ENCODE results near the gene NEDD9. TPM values are rescaled to one million over a fixed set of nuclear protein-coding genes. Genes with fewer than 3 reads are reported as not detected.

The NEDD9 gene
- polyA plus RNA-seq, 1 of the 3 experiments (the other 2 are of a cell fraction) = 7.4 TPM

DNA sequence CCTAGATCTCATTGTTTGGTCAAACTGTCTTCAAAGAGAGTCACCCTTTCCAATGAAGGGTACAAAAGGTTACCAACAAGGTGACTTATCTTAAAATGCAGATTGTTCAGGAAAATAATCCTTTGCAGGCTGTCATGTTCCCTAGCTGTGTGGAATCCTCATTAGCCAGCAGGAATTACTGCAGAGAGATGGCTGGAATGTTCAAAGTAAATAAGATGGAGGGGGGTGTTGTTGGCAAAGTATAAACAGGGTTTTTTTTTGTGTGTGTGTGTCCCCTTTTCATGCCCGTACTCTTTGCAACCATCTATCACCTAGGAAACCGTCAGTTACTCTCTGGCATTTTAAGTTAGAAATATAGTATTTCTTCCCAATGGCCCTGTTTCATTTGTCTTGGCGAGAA lies 6.5 kb downstream of the NEDD9 start:
- H3K79me2 ChIP-seq (ENCODE audit: insufficient read depth) = peaks cover 100% of the 10 kb centered on the region
- H3K27me3 ChIP-seq (ENCODE audit: insufficient read depth) = no peaks in the 10 kb centered on the region
- 94% methylated on average over 3 of the region's 3 CpGs for WGBS (ENCODE audit: low lambda C conversion rate)
- no peak overlapping the region for H3K4me3 ChIP-seq (ENCODE audit: low read depth in 2 of 2, low read length in 1 of 2)
- TF ChIP-seq FOXJ3 (CRISPR knock-in tag; IDR thresholded peaks at IDR 0.05) (no peak), RCOR1 (IDR thresholded peaks at IDR 0.05; ENCODE audit: low read length) (no peak), RXRA (IDR thresholded peaks at IDR 0.05; ENCODE audit: borderline replicate concordance, low read depth) (no peak), JUND (IDR thresholded peaks at IDR 0.05) (no peak), PBX3 (IDR thresholded peaks at IDR 0.05) (no peak), FOXM1 (IDR thresholded peaks at IDR 0.05; ENCODE audit: low read depth) (no peak), TEAD4 (IDR thresholded peaks at IDR 0.05; ENCODE audit: borderline replicate concordance, insufficient read depth) (no peak), CHD2 (IDR thresholded peaks at IDR 0.05; ENCODE audit: low read length, partially characterized antibody) (no peak), FOSL2 (IDR thresholded peaks at IDR 0.05; ENCODE audit: borderline replicate concordance, low read depth) (no peak), ZBTB33 (IDR thresholded peaks at IDR 0.05; ENCODE audit: borderline replicate concordance, low read depth) (no peak), RAD21 (IDR thresholded peaks at IDR 0.05; ENCODE audit: low read length) (no peak), YY1 (IDR thresholded peaks at IDR 0.05; ENCODE audit: low read depth) (no peak), EP300 (IDR thresholded peaks at IDR 0.05; ENCODE audit: borderline replicate concordance in 1 of 2, low read depth in 1 of 2, low read length in 1 of 2) (no peak), NFIC (IDR thresholded peaks at IDR 0.05; ENCODE audit: borderline replicate concordance) (no peak), SIN3A (IDR thresholded peaks at IDR 0.05; ENCODE audit: borderline replicate concordance, low read depth, low read length) (no peak), ELF1 (IDR thresholded peaks at IDR 0.05) (no peak)
- TF ChIP-seq, protein P1, sequence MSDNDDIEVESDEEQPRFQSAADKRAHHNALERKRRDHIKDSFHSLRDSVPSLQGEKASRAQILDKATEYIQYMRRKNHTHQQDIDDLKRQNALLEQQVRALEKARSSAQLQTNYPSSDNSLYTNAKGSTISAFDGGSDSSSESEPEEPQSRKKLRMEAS (IDR thresholded peaks at IDR 0.05; ENCODE audit: low read depth) = no peak
- no peak overlapping the region for H3K4me2 ChIP-seq
- ChIA-PET POLR2A (no interaction called here), CTCF (no interaction called here)
- H3K27ac ChIP-seq (ENCODE audit: low read depth in 2 of 2, low read length in 1 of 2) = peak overlapping the region in 1 of 2 experiments; percentile 1; a peak in 1 of 4 replicates
- H3K9me2 ChIP-seq = no peaks in the 10 kb centered on the region
- H3K36me3 ChIP-seq (replicated peaks in 1 of 2; ENCODE audit: control insufficient read depth in 1 of 2, insufficient read depth in 2 of 2, low read length in 1 of 2) = peaks cover 0 to 8% of the 10 kb centered on the region in 2 experiments
- peaks cover 30 to 43% of the 10 kb centered on the region in 2 experiments; a peak in 3 of 4 replicates for H3K4me1 ChIP-seq (ENCODE audit: control insufficient read depth in 1 of 2, insufficient read depth in 2 of 2, low read depth in 1 of 2, low read length in 1 of 2)
- no peaks in the 10 kb centered on the region for H3K9me3 ChIP-seq
- H2AFZ ChIP-seq (ENCODE audit: low read depth) = no peak overlapping the region
- H4K20me1 ChIP-seq (ENCODE audit: insufficient read depth) = peaks cover 4% of the 10 kb centered on the region; the same call in 1 of the 2 replicates
- DNase-seq = no peak
- H3K9ac ChIP-seq = no peak overlapping the region
- peaks cover 19% of the 10 kb centered on the region for H3F3A ChIP-seq (replicated peaks; ENCODE audit: insufficient read depth)
